ENCODE data around the gene SPC24.
"Not testable (repeated sequence)": the region's sequence is repeated elsewhere in the genome, so short reads cannot be mapped to it uniquely, and the experiment has no call there.

SPC24 gene

GRCh38 chr19:11100049-11100448 lies 55.5 kb downstream of the SPC24 start:
- TF ChIP-seq CTCF (IDR thresholded peaks at IDR 0.05; ENCODE audit: control insufficient read depth, extremely low read depth, insufficient read depth), result no peak
- DNase-seq (ENCODE audit: low read depth), result no peak
- no peak overlapping the region for H3K4me3 ChIP-seq (ENCODE audit: low read depth, low read length)

GRCh38 chr19:11098861-11099260 lies 56.7 kb downstream of the SPC24 start:
- no peak for DNase-seq (ENCODE audit: low read depth)
- H3K4me3 ChIP-seq (ENCODE audit: low read depth, low read length), result no peak overlapping the region
- no peak for TF ChIP-seq CTCF (IDR thresholded peaks at IDR 0.05; ENCODE audit: control insufficient read depth, extremely low read depth, insufficient read depth)

- TF ChIP-seq CTCF (IDR thresholded peaks at IDR 0.05; ENCODE audit: control insufficient read depth, extremely low read depth, insufficient read depth), result no peak
- DNase-seq (ENCODE audit: low read depth), result no peak
- H3K4me3 ChIP-seq (ENCODE audit: low read depth, low read length), result no peak overlapping the region
Measured at GRCh38 chr19:11098327-11098726, 57.3 kb downstream of the SPC24 start.

GRCh38 chr19:11097367-11097766 lies 58.2 kb downstream of the SPC24 start:
- not testable (repeated sequence) for DNase-seq (ENCODE audit: low read depth); H3K4me3 ChIP-seq (ENCODE audit: low read depth, low read length)

GRCh38 chr19:11096210-11096841 lies 59.3 kb downstream of the SPC24 start:
- no peak for TF ChIP-seq CTCF (IDR thresholded peaks at IDR 0.05; ENCODE audit: control insufficient read depth, extremely low read depth, insufficient read depth)
- DNase-seq (ENCODE audit: low read depth), result no peak
- H3K4me3 ChIP-seq (ENCODE audit: low read depth, low read length), result no peak overlapping the region

All from LNCaP clone FGC (cell line).